BLaER1 treated with 17β-estradiol and CSF1 and Interleukin-3, amounts not matched to agents 10 nM and 100 nM (cell line): Measurements from ENCODE around the gene NSMCE1.

Experiments used
- H3K27ac ChIP-seq, 11 experiments: shearing (Covaris generic); formaldehyde crosslinking; 2 replicates each; pipeline ENCODE4 v1.8.1; 2022
- H3K27me3 ChIP-seq, 11 experiments: shearing (Covaris generic); formaldehyde crosslinking; 2 replicates each; pipeline ENCODE4 v1.8.1; 2022
- H3K36me3 ChIP-seq, 11 experiments: shearing (Covaris generic); formaldehyde crosslinking; 2 replicates each; pipeline ENCODE4 v1.8.1; 2022
- H3K4me1 ChIP-seq, 10 experiments: shearing (Covaris generic); formaldehyde crosslinking; 2 replicates each; pipeline ENCODE4 v1.8.1; 2022
- H3K4me2 ChIP-seq, 11 experiments: shearing (Covaris generic); formaldehyde crosslinking; 2 replicates each; pipeline ENCODE4 v1.8.1; 2022
- H3K4me3 ChIP-seq, 10 experiments: shearing (Covaris generic); formaldehyde crosslinking; 2 replicates each; pipeline ENCODE4 v1.8.1; 2022
- H3K9ac ChIP-seq, 11 experiments: shearing (Covaris generic); formaldehyde crosslinking; 2 replicates each; pipeline ENCODE4 v1.8.1; 2022
- H3K9me3 ChIP-seq, 11 experiments: shearing (Covaris generic); formaldehyde crosslinking; replicated peaks in 1 of 11; 2 replicates each; pipeline ENCODE4 v1.8.1; 2022
- H4K20me1 ChIP-seq, 11 experiments: shearing (Covaris generic); formaldehyde crosslinking; 2 replicates each; pipeline ENCODE4 v1.8.1; 2022
- Cebpa-rat ChIP-seq, 11 experiments: shearing (Covaris generic); IDR thresholded peaks; 2 replicates each; pipeline ENCODE4 v1.8.1; 2022

The NSMCE1 gene

GRCh38 chr16:27305839-27306442 lies 37.4 kb upstream of the NSMCE1 start:
- Histone ChIP-seq H3K4me1 (peaks cover 0 to 31% (median 11%) of the 10 kb centered on the region in 10 experiments; a peak in 12 of 20 replicates), H3K27ac (peak overlapping the region in 2 of 11 experiments; percentile 44 to 51; a peak in 3 of 22 replicates), H3K9ac (no peak overlapping the region), H3K9me3 (peaks cover 0 to 9% (median 3%) of the 10 kb centered on the region in 11 experiments; a peak in 6 of 22 replicates), H3K36me3 (no peaks in the 10 kb centered on the region), H4K20me1 (no peaks in the 10 kb centered on the region), H3K4me2 (peak overlapping the region in 3 of 11 experiments; percentile 37 to 65 (median 38); a peak in 6 of 22 replicates), H3K4me3 (no peak overlapping the region), H3K27me3 (no peaks in the 10 kb centered on the region)
- TF ChIP-seq Cebpa-rat (IDR thresholded peaks at IDR 0.05): no peak

- H3K27me3 ChIP-seq: no peaks in the 10 kb centered on the region
- H3K4me3 ChIP-seq: no peak overlapping the region
- H3K27ac ChIP-seq: peak overlapping the region in 3 of 11 experiments; percentile 40 to 51 (median 44); a peak in 6 of 22 replicates
- H3K9ac ChIP-seq: no peak overlapping the region
- H4K20me1 ChIP-seq: no peaks in the 10 kb centered on the region
- peaks cover 0 to 35% (median 12%) of the 10 kb centered on the region in 10 experiments; a peak in 13 of 20 replicates for H3K4me1 ChIP-seq
- peak overlapping the region in 4 of 11 experiments; percentile 10 to 65 (median 38); a peak in 7 of 22 replicates for H3K4me2 ChIP-seq
- TF ChIP-seq Cebpa-rat (IDR thresholded peaks at IDR 0.05): no peak
- no peaks in the 10 kb centered on the region for H3K36me3 ChIP-seq
- peaks cover 0 to 9% (median 3%) of the 10 kb centered on the region in 11 experiments; a peak in 6 of 22 replicates for H3K9me3 ChIP-seq
Measured at GRCh38 chr16:27304881-27305745, 36.5 kb upstream of the NSMCE1 start.

DNA sequence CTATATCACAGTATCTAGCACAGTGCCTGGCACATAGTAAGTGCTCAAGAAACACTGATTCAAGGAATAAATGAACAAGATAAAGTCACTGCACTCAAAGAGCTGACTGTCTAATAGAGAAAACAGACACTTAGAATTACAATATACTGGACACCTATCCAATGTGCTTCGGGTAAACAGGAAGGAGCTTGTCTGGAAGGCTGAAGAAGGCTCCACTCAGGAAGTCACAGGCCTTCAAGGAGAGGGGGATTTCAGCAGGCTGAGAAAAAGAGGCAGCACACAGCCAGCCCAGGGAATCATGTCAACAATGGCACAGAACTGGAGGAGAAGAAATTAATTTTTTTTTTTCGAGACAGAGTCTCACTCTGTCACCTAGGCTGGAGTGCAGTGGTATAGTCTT lies 35.5 kb upstream of the NSMCE1 start:
- H4K20me1 ChIP-seq: no peaks in the 10 kb centered on the region
- no peak for TF ChIP-seq Cebpa-rat (IDR thresholded peaks at IDR 0.05)
- peak overlapping the region in 2 of 11 experiments; percentile 44 to 51; a peak in 2 of 22 replicates for H3K27ac ChIP-seq
- H3K36me3 ChIP-seq: no peaks in the 10 kb centered on the region
- H3K9ac ChIP-seq: no peak overlapping the region
- H3K4me2 ChIP-seq: peak overlapping the region in 5 of 11 experiments; percentile 6 to 65 (median 9); a peak in 7 of 22 replicates
- peaks cover 0 to 45% (median 17%) of the 10 kb centered on the region in 10 experiments; a peak in 13 of 20 replicates for H3K4me1 ChIP-seq
- no peaks in the 10 kb centered on the region for H3K27me3 ChIP-seq
- H3K9me3 ChIP-seq: peaks cover 0 to 9% (median 3%) of the 10 kb centered on the region in 11 experiments; a peak in 6 of 22 replicates
- H3K4me3 ChIP-seq: no peak overlapping the region

DNA sequence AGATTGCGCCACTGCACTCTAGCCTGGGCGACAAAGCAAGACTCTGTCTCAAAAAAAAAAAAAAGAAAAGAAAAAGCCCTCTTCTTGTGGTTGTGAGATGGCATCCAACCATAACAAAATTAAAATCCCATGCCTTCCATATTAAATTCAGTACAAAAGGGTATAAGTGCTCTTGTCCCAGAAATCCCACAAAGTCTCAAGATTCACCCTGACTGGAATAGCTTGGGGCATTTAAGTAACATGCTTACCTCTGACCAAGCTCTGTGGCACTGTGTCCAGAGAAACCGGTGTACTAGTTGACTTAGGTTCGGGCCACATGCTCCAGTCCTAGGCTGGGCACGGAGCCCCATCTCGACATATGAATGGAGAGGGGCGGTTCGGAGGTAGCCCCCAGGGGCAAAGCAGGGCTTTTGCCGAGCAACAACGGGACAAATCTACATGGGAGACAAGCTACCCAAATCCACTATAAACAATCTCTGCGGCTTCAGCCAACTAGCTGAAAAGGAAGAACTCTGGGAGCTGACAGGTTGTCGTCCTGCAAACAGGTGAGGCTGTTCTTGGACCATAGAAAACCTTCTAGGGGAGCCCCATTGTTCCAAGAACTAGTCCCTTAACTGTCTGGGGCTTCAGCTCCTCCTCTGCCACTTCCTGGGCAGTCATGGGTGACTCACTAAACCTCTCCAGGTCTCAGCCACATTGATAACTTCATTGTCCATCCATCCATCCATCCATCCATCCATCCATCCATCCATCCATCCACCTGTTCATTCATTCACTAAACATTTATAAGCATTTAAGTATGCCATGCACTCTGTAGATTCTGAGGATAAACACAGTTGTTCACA lies 34.9 kb upstream of the NSMCE1 start:
- Histone ChIP-seq H3K4me2 (peak overlapping the region in 6 of 11 experiments; percentile 6 to 65 (median 28); a peak in 7 of 22 replicates), H3K9ac (no peak overlapping the region), H3K27ac (no peak overlapping the region), H3K4me1 (peaks cover 0 to 45% (median 17%) of the 10 kb centered on the region in 10 experiments; a peak in 13 of 20 replicates), H3K4me3 (no peak overlapping the region), H3K36me3 (no peaks in the 10 kb centered on the region), H3K9me3 (peaks cover 0 to 9% (median 0%) of the 10 kb centered on the region in 11 experiments; a peak in 3 of 22 replicates), H3K27me3 (no peaks in the 10 kb centered on the region), H4K20me1 (no peaks in the 10 kb centered on the region)
- TF ChIP-seq Cebpa-rat (IDR thresholded peaks at IDR 0.05): no peak

GRCh38 chr16:27302126-27302525 lies 33.6 kb upstream of the NSMCE1 start:
- Histone ChIP-seq H3K4me2 (no peak overlapping the region), H3K9ac (no peak overlapping the region), H3K4me1 (peaks cover 0 to 45% (median 17%) of the 10 kb centered on the region in 10 experiments; a peak in 13 of 20 replicates), H3K4me3 (no peak overlapping the region), H3K27me3 (no peaks in the 10 kb centered on the region), H4K20me1 (no peaks in the 10 kb centered on the region), H3K27ac (no peak overlapping the region), H3K36me3 (no peaks in the 10 kb centered on the region), H3K9me3 (0 out of 22 replicates have a peak, but pooled peaks cover 0 to 5% (median 0%) of the 10 kb centered on the region in 11 experiments)
- no peak for TF ChIP-seq Cebpa-rat (IDR thresholded peaks at IDR 0.05)

- Histone ChIP-seq H3K27me3 (no peaks in the 10 kb centered on the region), H3K36me3 (no peaks in the 10 kb centered on the region), H3K9ac (no peak overlapping the region), H3K4me2 (no peak overlapping the region), H3K9me3 (no peaks in the 10 kb centered on the region), H3K4me1 (peaks cover 0 to 45% (median 17%) of the 10 kb centered on the region in 10 experiments; a peak in 13 of 20 replicates), H3K4me3 (no peak overlapping the region), H3K27ac (no peak overlapping the region), H4K20me1 (no peaks in the 10 kb centered on the region)
- no peak for TF ChIP-seq Cebpa-rat (IDR thresholded peaks at IDR 0.05)
Measured at GRCh38 chr16:27301236-27301861, 32.8 kb upstream of the NSMCE1 start.

DNA sequence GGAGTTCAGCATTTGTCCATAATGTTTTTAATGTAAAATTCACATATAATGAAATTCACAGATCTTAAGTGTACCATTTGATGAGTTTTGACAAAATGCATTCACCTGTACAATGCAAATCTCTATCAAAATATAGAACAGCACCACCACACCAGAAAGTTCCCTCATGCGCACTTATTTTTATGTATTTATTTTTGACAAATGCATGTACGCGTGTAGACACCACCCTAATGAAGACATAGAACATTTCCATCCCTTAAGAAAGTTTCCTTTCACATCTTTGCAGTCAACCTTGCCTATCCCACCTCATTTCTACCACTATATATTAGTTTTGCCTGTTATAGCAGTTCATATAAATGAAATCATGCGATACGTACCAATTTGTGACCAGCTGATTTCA lies 29.6 kb upstream of the NSMCE1 start:
- H3K4me3 ChIP-seq: no peak overlapping the region
- no peaks in the 10 kb centered on the region for H3K27me3 ChIP-seq
- H4K20me1 ChIP-seq: no peaks in the 10 kb centered on the region
- H3K36me3 ChIP-seq: no peaks in the 10 kb centered on the region
- H3K9me3 ChIP-seq: no peaks in the 10 kb centered on the region
- TF ChIP-seq Cebpa-rat (IDR thresholded peaks at IDR 0.05): no peak
- H3K9ac ChIP-seq: no peak overlapping the region
- no peak overlapping the region for H3K27ac ChIP-seq
- no peak overlapping the region for H3K4me2 ChIP-seq
- H3K4me1 ChIP-seq: peaks cover 0 to 19% (median 9%) of the 10 kb centered on the region in 10 experiments; a peak in 13 of 20 replicates

DNA sequence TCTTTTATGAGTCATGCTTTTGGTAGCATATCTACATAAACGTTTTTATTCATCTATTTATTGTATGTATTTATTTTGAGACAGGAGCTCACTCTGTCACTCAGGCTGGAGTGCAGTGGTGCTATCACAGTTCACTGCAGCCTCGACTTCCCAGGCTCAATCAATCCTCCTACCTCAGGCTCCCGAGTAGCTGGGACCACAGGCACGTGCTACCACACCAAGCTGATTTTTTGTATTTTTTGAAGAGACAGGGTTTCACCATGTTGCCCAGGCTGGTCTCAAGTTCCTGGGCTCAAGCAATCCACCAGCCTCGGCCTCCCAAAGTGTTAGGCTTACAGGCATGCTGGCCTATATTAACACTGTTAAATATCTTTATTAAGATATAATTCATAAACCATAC lies 24.8 kb upstream of the NSMCE1 start:
- 0 out of 20 replicates have a peak, but pooled peaks cover 0 to 2% (median 0%) of the 10 kb centered on the region in 10 experiments for H3K4me1 ChIP-seq
- no peaks in the 10 kb centered on the region for H3K9me3 ChIP-seq
- TF ChIP-seq Cebpa-rat (IDR thresholded peaks at IDR 0.05): no peak
- H3K4me2 ChIP-seq: no peak overlapping the region
- no peak overlapping the region for H3K4me3 ChIP-seq
- H3K9ac ChIP-seq: 0 out of 22 replicates have a peak overlapping the region, but pooled peaks of 1 of the 11 experiments have one; percentile 26
- no peaks in the 10 kb centered on the region for H4K20me1 ChIP-seq
- no peaks in the 10 kb centered on the region for H3K27me3 ChIP-seq
- H3K27ac ChIP-seq: no peak overlapping the region
- no peaks in the 10 kb centered on the region for H3K36me3 ChIP-seq
